ENCODE data around the gene RAB3D. TPM values are rescaled to one million over a fixed set of nuclear protein-coding genes. Genes with fewer than 3 reads are reported as not detected.

Gene RAB3D
- total and polyA plus RNA-seq, 2 donors (not counting 1 experiment from before 2014, with no cell fraction given) = 11.5 to 20.0 TPM

GRCh38 chr19:11361771-11362731 is 22.6 kb upstream of the RAB3D start:
- Histone ChIP-seq H3K9ac (ENCODE audit: insufficient read depth, low read length) (no peak overlapping the region), H2AFZ (ENCODE audit: low read length) (no peak overlapping the region), H3K9me3 (ENCODE audit: control insufficient read depth, insufficient read depth, low read depth, low read length) (no peaks in the 10 kb centered on the region), H3K27me3 (ENCODE audit: control insufficient read depth, insufficient read depth, low read length) (no peaks in the 10 kb centered on the region), H3K4me2 (ENCODE audit: extremely low read depth, insufficient read depth, low read length) (no peak overlapping the region), H3K79me2 (ENCODE audit: control insufficient read depth, insufficient read depth, low read length) (no peaks in the 10 kb centered on the region), H3K4me1 (ENCODE audit: control insufficient read depth, extremely low read depth, insufficient read depth, low read length) (no peaks in the 10 kb centered on the region), H3K4me3 (replicated peaks in 1 of 4; ENCODE audit: control extremely low read depth in 1 of 4, insufficient read depth in 1 of 4, low read depth in 3 of 4, low read length in 4 of 4) (no peak overlapping the region), H3K36me3 (ENCODE audit: control insufficient read depth, insufficient read depth, low read length) (peaks cover 8% of the 10 kb centered on the region), H4K20me1 (ENCODE audit: control insufficient read depth, extremely low read depth, insufficient read depth, low read length) (no peaks in the 10 kb centered on the region), H3K27ac (ENCODE audit: insufficient read depth, low read length) (no peak overlapping the region)
- DNase-seq (ENCODE audit: low read depth in 2 of 2) = no peak
- TF ChIP-seq EZH2 (IDR thresholded peaks at IDR 0.05; ENCODE audit: low read length, missing control alignments) (no peak), CTCF (conservative IDR thresholded peaks at IDR 0.05 in 1 of 2, IDR thresholded peaks at IDR 0.05 in 1 of 2; ENCODE audit: low read depth in 1 of 2, low read length in 2 of 2) (no peak)

GRCh38 chr19:11361037-11361770 is 21.7 kb upstream of the RAB3D start:
- peaks cover 8% of the 10 kb centered on the region for H3K36me3 ChIP-seq (ENCODE audit: control insufficient read depth, insufficient read depth, low read length)
- no peaks in the 10 kb centered on the region for H3K4me1 ChIP-seq (ENCODE audit: control insufficient read depth, extremely low read depth, insufficient read depth, low read length)
- H2AFZ ChIP-seq (ENCODE audit: low read length) = no peak overlapping the region
- no peak overlapping the region for H3K4me2 ChIP-seq (ENCODE audit: extremely low read depth, insufficient read depth, low read length)
- TF ChIP-seq CTCF (conservative IDR thresholded peaks at IDR 0.05 in 1 of 2, IDR thresholded peaks at IDR 0.05 in 1 of 2; ENCODE audit: low read depth in 1 of 2, low read length in 2 of 2) (no peak), EZH2 (IDR thresholded peaks at IDR 0.05; ENCODE audit: low read length, missing control alignments) (no peak)
- no peaks in the 10 kb centered on the region for H3K9me3 ChIP-seq (ENCODE audit: control insufficient read depth, insufficient read depth, low read depth, low read length)
- H3K4me3 ChIP-seq (replicated peaks in 1 of 4; ENCODE audit: control extremely low read depth in 1 of 4, insufficient read depth in 1 of 4, low read depth in 3 of 4, low read length in 4 of 4) = no peak overlapping the region
- no peaks in the 10 kb centered on the region for H3K79me2 ChIP-seq (ENCODE audit: control insufficient read depth, insufficient read depth, low read length)
- no peaks in the 10 kb centered on the region for H4K20me1 ChIP-seq (ENCODE audit: control insufficient read depth, extremely low read depth, insufficient read depth, low read length)
- no peak overlapping the region for H3K27ac ChIP-seq (ENCODE audit: insufficient read depth, low read length)
- no peak overlapping the region for H3K9ac ChIP-seq (ENCODE audit: insufficient read depth, low read length)
- no peak for DNase-seq (ENCODE audit: low read depth in 2 of 2)
- H3K27me3 ChIP-seq (ENCODE audit: control insufficient read depth, insufficient read depth, low read length) = no peaks in the 10 kb centered on the region

- DNase-seq (ENCODE audit: low read depth in 2 of 2) = no peak
- peaks cover 8% of the 10 kb centered on the region for H3K36me3 ChIP-seq (ENCODE audit: control insufficient read depth, insufficient read depth, low read length)
- no peak overlapping the region for H3K4me2 ChIP-seq (ENCODE audit: extremely low read depth, insufficient read depth, low read length)
- H3K9me3 ChIP-seq (ENCODE audit: control insufficient read depth, insufficient read depth, low read depth, low read length) = no peaks in the 10 kb centered on the region
- H2AFZ ChIP-seq (ENCODE audit: low read length) = no peak overlapping the region
- TF ChIP-seq EZH2 (IDR thresholded peaks at IDR 0.05; ENCODE audit: low read length, missing control alignments) (no peak), CTCF (conservative IDR thresholded peaks at IDR 0.05 in 1 of 2, IDR thresholded peaks at IDR 0.05 in 1 of 2; ENCODE audit: low read depth in 1 of 2, low read length in 2 of 2) (no peak)
- H3K27me3 ChIP-seq (ENCODE audit: control insufficient read depth, insufficient read depth, low read length) = no peaks in the 10 kb centered on the region
- H3K4me1 ChIP-seq (ENCODE audit: control insufficient read depth, extremely low read depth, insufficient read depth, low read length) = no peaks in the 10 kb centered on the region
- H3K79me2 ChIP-seq (ENCODE audit: control insufficient read depth, insufficient read depth, low read length) = peaks cover 5% of the 10 kb centered on the region
- no peak overlapping the region for H3K4me3 ChIP-seq (replicated peaks in 1 of 4; ENCODE audit: control extremely low read depth in 1 of 4, insufficient read depth in 1 of 4, low read depth in 3 of 4, low read length in 4 of 4)
- H3K9ac ChIP-seq (ENCODE audit: insufficient read depth, low read length) = no peak overlapping the region
- H4K20me1 ChIP-seq (ENCODE audit: control insufficient read depth, extremely low read depth, insufficient read depth, low read length) = no peaks in the 10 kb centered on the region
- H3K27ac ChIP-seq (ENCODE audit: insufficient read depth, low read length) = no peak overlapping the region
Observed at GRCh38 chr19:11359421-11359820, 20.0 kb upstream of the RAB3D start.
